Right lobe of liver (tissue), 6 donors: Measurements from ENCODE around the gene CHST13. TPM values are rescaled to one million over a fixed set of nuclear protein-coding genes. Genes with fewer than 3 reads are reported as not detected.
A peak's percentile ranks its signal among the peaks of the same experiment; 100 is the strongest.

Experiments used
- ATAC-seq, 4 donors: fragments of 200-7000 bp; cut with Tn5 transposase; one replicate each; pipeline ENCODE4 v1.9.1; 2020; ENCODE audit warnings: mild to moderate bottlenecking in 4 of 4, moderate library complexity in 4 of 4
- DNase-seq, 3 donors: peaks; one replicate each; pipeline ENCODE4 v3.0.0-alpha.2; 2020
- H3K27ac ChIP-seq, 3 donors: fragments of 200-600 bp; one replicate each; pipeline ENCODE4 v1.8.0; 2022
- H3K27me3 ChIP-seq, 2 donors: fragments of 200-600 bp; one replicate each; pipeline ENCODE4 v1.8.0; 2022
- H3K36me3 ChIP-seq, 4 donors: fragments of 200-600 bp; sonication (generic) in 1 of 4; one replicate each; pipeline versions ENCODE4 v1.5.1 to v1.8.0; 2017 to 2022; ENCODE audit warnings: control low read depth in 1 of 4
- H3K4me1 ChIP-seq, 4 donors: fragments of 200-600 bp; sonication (generic) in 1 of 4; one replicate each; pipeline versions ENCODE4 v1.5.1 to v1.8.0; 2017 to 2022; ENCODE audit warnings: control low read depth in 1 of 4
- H3K4me3 ChIP-seq, 3 donors: fragments of 200-600 bp; one replicate each; pipeline ENCODE4 v1.8.0; 2022
- H3K9me3 ChIP-seq, 4 donors: fragments of 200-600 bp; sonication (generic) in 1 of 4; one replicate each; pipeline versions ENCODE4 v1.5.1 to v1.8.0; 2017 to 2022; ENCODE audit warnings: control low read depth in 1 of 4
- POLR2A ChIP-seq: fragments of 450-650 bp; IDR thresholded peaks from one replicate; pipeline ENCODE4 v1.6.1; 2017; ENCODE audit warnings: antibody characterized with exemption, mild to moderate bottlenecking
- WGBS: methylation state at CpG from one replicate; pipeline ENCODE4 v1.1.6; 2018; ENCODE audit warnings: low coverage, low lambda C conversion rate; ENCODE audit not compliant: insufficient coverage; ENCODE audit errors: missing lambda C conversion rate; 5-methylcytosine and 5-hydroxymethylcytosine counted together
- intact Hi-C, 2 donors: fragments of 100-400 bp; cut with DNase I; formaldehyde crosslinking; loops; one replicate each; pipeline versions ENCODE4 v1.11.2 to v1.14.1; 2022
- total RNA-seq, 6 experiments: library from RNA; depleted of rRNA in 2 of 6; stranded (reverse); fragments of >200 nt in 2 of 6; fragmentation: NEBNext Ultra II Directional in 3 of 6; extraction: Animal tissue kit (Norgen Biotek cat#: 25700) in 3 of 6; gene quantifications; one replicate each; pipeline versions ENCODE4 v1.1.0 to v1.2.4, GENCODE V29; 2016 to 2023
- TF ChIP-seq, protein P1 (sequence below), 4 donors: fragments of 200-600 bp in 3 of 4; fragments of 450-650 bp in 1 of 4; IDR thresholded peaks; one replicate each; pipeline versions ENCODE4 v1.5.1 to v1.8.0; 2016 to 2022; ENCODE audit warnings: antibody characterized with exemption in 4 of 4, mild to moderate bottlenecking in 2 of 4
- donor health status: DM: no; HTN: yes; CAD: no.
- donor health status: DM: no; HTN: no; CAD: no.
- donor health status: DM: no; HTN: no; CAD: no.
- donor health status: DM: no; HTN: yes; CAD: no.
- donor health status: DM: no; HTN: yes; CAD: no.

Gene CHST13
- total RNA-seq, 6 experiments from 2014 or later: 23.5 to 48.9 (median 28.2) TPM

DNA sequence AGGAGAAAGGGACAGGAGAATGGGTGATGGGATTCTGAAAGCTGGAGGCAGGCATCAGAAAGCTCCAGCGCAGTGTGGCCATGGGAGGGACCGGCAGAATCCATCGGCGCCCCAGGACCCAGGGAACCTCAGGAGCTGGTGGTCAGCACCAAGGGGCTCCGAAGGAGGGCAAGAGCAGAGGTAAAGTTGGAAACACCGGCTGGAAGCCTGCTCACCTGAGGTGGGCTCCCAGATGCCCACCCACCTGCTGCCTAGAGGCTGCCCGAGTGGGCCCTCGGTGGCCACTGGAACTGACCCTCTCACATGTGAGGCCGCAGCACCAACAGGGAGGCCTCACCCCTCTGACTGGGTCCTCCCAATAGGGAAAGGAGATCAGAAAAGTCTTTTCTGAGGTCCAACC lies 38.0 kb upstream of the CHST13 start:
- DNase-seq (peak in 2 of 3 donors; percentile 11 to 43), ATAC-seq (no peak)
- WGBS: 91% methylated on average over 4 of the region's 9 CpGs
- intact Hi-C loops: no loop called here
- Histone ChIP-seq H3K9me3 (no peaks in the 10 kb centered on the region), H3K4me1 (peaks cover 0 to 37% (median 4%) of the 10 kb centered on the region in 4 donors), H3K36me3 (peaks cover 0 to 25% (median 0%) of the 10 kb centered on the region in 4 donors), H3K27ac (no peak overlapping the region), H3K4me3 (no peak overlapping the region), H3K27me3 (no peaks in the 10 kb centered on the region)
- no peak for TF ChIP-seq POLR2A
- TF ChIP-seq, protein P1, sequence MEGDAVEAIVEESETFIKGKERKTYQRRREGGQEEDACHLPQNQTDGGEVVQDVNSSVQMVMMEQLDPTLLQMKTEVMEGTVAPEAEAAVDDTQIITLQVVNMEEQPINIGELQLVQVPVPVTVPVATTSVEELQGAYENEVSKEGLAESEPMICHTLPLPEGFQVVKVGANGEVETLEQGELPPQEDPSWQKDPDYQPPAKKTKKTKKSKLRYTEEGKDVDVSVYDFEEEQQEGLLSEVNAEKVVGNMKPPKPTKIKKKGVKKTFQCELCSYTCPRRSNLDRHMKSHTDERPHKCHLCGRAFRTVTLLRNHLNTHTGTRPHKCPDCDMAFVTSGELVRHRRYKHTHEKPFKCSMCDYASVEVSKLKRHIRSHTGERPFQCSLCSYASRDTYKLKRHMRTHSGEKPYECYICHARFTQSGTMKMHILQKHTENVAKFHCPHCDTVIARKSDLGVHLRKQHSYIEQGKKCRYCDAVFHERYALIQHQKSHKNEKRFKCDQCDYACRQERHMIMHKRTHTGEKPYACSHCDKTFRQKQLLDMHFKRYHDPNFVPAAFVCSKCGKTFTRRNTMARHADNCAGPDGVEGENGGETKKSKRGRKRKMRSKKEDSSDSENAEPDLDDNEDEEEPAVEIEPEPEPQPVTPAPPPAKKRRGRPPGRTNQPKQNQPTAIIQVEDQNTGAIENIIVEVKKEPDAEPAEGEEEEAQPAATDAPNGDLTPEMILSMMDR (IDR thresholded peaks at IDR 0.05): no peak

DNA sequence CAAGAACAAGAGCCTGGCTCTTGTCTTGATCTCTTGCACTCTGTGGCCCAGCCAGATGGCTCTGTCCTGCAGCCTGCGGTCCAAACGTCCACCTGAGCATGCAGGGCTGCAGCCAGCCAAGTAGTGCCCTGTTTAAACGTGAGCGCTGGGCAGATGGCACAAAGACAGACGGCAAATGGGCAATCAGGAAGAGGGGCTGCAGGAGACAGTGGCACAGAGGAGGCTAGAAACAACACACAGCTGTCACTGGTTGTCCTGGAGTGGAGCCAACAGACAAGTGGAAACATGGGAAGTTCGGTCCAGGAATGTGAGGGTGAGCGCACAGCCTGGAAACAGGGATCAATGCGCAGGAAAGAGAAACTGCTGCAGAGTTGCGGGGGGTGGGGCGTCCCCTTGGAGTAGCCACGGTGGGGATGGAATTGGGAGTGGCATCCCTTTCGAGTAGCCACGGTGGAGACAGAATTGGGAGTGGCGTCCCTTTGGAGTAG lies 37.6 kb upstream of the CHST13 start:
- Histone ChIP-seq H3K27me3 (no peaks in the 10 kb centered on the region), H3K36me3 (peaks cover 0 to 25% (median 0%) of the 10 kb centered on the region in 4 donors), H3K9me3 (no peaks in the 10 kb centered on the region), H3K27ac (no peak overlapping the region), H3K4me3 (no peak overlapping the region), H3K4me1 (peaks cover 0 to 32% (median 3%) of the 10 kb centered on the region in 4 donors)
- TF ChIP-seq POLR2A: no peak
- TF ChIP-seq, protein P1 (IDR thresholded peaks at IDR 0.05): no peak
- intact Hi-C loops: no loop called here
- WGBS: 58% methylated on average over 8 of the region's 14 CpGs
- ATAC-seq (no peak), DNase-seq (peak in 1 of 3 donors; percentile 36)

DNA sequence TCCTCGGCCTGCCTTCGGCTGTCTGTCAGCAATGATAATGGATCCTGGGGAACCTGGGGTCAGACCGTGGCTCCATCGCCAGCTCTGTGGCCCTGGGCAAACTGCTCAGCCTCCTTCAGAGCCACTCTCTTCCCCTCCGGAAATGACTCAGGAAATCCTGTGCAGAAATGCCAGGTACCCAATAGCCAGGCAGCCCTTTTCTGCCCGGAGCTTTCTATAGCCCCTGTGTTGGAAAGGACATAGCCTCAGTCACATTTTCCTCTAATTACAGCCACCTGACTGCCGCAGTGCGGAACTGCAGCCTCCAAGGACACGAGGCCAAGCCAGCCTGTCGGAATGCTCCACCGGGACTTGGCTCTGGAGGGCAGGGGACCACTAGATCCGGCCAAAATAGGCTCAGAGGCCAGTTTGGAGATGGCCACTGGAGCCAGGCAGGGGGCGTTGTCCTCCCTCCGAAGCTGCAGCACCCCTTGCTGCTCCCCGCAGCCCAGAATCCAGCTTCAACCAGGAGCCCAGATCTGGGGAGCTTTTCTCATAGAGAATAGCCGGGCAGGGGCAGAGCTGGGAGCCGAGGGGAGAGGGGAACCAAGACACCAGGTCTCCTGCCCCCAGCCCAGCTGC lies 36.7 kb upstream of the CHST13 start:
- no peaks in the 10 kb centered on the region for H3K9me3 ChIP-seq
- WGBS: 59% methylated on average over 6 of the region's 17 CpGs
- no peaks in the 10 kb centered on the region for H3K27me3 ChIP-seq
- peaks cover 0 to 31% (median 0%) of the 10 kb centered on the region in 4 donors for H3K4me1 ChIP-seq
- intact Hi-C loops: no loop called here
- H3K4me3 ChIP-seq: no peak overlapping the region
- DNase-seq (peak in 2 of 3 donors; percentile 25 to 62), ATAC-seq (peak; percentile 3 to 9 (median 6))
- no peak for TF ChIP-seq POLR2A
- TF ChIP-seq, protein P1 (IDR thresholded peaks at IDR 0.05): no peak
- no peak overlapping the region for H3K27ac ChIP-seq
- H3K36me3 ChIP-seq: peaks cover 0 to 25% (median 0%) of the 10 kb centered on the region in 4 donors

DNA sequence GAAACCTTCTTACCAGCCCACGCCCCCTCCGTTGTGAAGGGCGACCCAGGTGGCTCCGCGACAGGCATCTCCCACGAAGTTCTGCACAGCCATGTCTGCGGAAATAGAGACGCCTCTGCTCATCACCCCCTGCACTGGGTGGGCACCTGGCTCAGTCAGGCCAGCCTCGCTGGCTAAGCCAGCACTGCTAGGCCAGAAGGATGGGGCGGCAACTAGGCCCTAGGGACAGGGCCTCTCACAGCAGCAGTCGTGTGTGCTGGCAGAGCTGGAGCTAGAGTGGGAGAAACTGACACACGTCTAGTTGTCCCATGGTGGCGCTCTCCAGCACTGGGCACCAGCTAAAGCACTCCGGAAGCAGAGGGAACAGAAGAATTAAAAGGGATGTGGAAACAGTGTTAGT lies 35.8 kb upstream of the CHST13 start:
- Histone ChIP-seq H3K4me1 (peaks cover 0 to 28% (median 0%) of the 10 kb centered on the region in 4 donors), H3K36me3 (peaks cover 0 to 25% (median 0%) of the 10 kb centered on the region in 4 donors), H3K4me3 (no peak overlapping the region), H3K27me3 (no peaks in the 10 kb centered on the region), H3K9me3 (no peaks in the 10 kb centered on the region), H3K27ac (no peak overlapping the region)
- DNase-seq (peak in 2 of 3 donors; percentile 8 to 46), ATAC-seq (no peak)
- intact Hi-C loops: no loop called here
- WGBS: 71% methylated on average over 4 of the region's 14 CpGs
- no peak for TF ChIP-seq POLR2A
- TF ChIP-seq, protein P1 (IDR thresholded peaks at IDR 0.05): no peak
